Left renal cortex interstitium (tissue), 4 donors: ENCODE results near the gene HSD17B11. TPM values are rescaled to one million over a fixed set of nuclear protein-coding genes. Genes with fewer than 3 reads are reported as not detected.
"Not testable (repeated sequence)": the region's sequence is repeated elsewhere in the genome, so short reads cannot be mapped to it uniquely, and the experiment has no call there.

Source experiments
- DNase-seq, 4 donors: peaks; one replicate each; pipeline ENCODE4 v3.0.0-alpha.2; 2013; ENCODE audit warnings: low read depth in 4 of 4, low spot score in 2 of 4, missing footprints in 1 of 4
- polyA plus RNA-seq, 4 donors: library from polyadenylated mRNA; unstranded; fragments of 120-200 nt; gene quantifications; one replicate each; pipeline ENCODE4 v1.2.1, GENCODE V29; 2013; ENCODE audit not compliant: insufficient read length in 4 of 4

The HSD17B11 gene
- polyA plus RNA-seq, 4 donors = 55.9 to 67.6 (median 56.7) TPM

DNA sequence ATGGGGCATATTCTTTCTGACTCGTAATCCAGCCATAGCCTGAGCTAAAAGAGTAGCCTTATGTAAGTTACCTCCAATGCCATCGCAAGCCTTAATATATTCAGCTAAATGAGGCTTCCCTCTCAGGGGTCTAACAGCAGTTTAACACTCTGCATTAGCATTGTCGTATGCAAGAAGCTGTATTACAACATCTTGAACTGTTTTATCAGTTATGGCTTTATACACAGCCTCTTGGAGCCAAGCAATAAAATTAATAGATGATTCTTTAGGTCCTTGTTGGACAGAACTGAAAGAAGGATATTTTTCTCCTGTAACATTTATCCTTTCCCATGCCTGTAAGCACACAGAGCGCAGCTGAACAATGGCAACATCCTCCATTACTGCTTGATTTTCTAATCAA lies 15.9 kb upstream of the HSD17B11 start:
- DNase-seq = not testable (repeated sequence)

DNA sequence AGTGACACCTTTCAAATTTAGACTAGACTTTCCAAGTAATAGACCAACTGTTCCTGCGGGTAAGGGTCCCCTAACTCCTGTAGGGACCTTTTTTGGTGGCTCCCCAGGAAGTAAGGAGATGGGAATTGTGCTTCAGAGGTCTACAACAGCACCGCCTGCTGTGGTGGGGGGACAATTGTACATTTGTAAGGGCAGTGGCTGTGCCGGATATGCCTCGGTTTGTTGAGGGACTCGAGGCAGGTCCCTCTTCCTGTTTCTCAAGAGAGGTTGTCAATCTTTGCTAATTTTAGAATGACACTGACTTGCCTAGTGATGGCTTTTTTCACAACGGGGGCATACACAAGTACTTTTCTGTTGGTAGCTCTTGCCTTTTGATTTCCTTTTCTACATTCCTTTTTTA lies 15.5 kb upstream of the HSD17B11 start:
- DNase-seq = no peak

DNA sequence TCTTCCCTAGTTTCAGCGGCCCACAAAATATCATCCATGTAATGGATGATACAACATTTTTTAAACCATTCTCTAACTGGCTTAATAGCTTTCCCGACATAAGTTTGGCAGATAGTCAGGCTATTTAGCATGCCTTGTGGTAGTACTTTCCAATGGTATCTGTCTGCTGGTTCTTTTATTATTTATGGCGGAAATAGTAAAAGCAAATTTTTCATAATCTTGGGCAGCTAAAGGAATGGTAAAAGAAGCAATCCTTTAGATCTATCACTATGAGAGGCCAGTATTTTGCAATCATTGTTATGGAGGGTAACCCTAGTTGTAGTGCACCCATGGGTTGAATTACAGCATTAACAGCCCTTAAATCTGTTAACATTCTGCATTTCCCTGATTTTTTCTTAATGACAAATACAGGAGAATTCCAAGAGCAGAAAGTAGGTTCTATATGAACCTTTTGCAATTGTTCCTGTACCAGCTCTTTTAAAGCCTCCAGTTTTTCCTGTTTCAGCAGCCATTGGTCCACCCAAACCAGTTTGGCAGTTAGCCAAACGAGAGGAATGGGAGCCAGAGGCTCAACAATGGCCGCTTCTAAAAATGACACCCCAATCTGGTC lies 14.3 kb upstream of the HSD17B11 start:
- no peak for DNase-seq

DNA sequence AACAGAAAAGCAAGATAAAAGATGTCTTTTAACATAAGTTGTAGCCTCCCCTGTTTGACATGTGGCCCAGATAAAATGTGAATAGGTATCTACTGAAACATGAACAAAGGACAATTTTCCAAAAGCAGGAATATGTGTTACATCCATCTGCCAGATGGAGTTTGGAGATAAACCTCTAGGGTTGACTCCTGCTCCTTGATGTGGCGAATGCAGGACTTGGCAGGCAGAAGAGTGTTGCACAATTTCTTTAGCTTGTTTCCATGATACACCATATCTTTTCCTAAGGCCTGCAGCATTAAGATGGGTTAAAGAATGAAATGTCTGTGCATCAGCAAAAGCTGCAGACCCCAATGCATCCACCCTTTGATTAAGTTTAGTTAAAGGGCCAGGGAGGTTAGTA lies 12.7 kb upstream of the HSD17B11 start:
- not testable (repeated sequence) for DNase-seq

DNA sequence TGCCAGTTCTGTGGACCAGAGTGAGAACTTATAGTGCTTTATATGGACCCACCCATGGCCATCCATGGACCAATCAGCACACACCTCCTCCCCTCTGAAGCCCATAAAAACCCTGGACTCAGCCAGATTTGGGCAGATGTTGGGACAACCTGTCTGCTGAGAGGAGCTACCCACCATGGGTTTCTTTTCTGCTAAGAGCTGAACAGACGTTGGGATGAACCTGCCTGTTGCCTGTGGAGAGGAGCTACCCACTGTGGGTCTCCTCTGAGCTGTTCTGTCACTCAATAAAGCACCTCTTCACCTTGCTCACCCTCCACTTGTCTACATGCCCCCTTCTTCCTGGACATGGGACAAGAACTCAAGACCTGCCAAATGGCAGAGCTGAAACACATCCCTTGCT lies 9.0 kb upstream of the HSD17B11 start:
- no peak for DNase-seq

DNA sequence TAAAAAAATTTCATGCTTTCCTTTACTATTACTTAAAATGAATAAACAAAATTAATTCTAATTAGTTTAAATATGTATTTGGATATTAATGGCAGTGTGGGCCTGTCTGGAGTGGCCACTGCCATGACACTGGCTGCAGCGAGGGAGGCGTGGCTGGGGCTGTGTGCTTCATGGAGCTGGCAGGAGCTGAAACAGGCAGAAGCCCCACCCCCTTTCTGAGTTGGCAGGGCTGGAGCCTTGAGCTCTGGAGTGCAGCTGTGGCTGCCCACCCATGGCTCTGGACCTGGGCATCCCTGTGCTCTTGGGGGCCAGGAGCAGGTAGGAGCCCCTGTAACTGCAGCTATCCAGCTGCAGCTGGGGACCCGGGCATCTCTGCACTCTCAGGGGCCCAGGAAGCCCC lies 8.2 kb upstream of the HSD17B11 start:
- no peak for DNase-seq

DNA sequence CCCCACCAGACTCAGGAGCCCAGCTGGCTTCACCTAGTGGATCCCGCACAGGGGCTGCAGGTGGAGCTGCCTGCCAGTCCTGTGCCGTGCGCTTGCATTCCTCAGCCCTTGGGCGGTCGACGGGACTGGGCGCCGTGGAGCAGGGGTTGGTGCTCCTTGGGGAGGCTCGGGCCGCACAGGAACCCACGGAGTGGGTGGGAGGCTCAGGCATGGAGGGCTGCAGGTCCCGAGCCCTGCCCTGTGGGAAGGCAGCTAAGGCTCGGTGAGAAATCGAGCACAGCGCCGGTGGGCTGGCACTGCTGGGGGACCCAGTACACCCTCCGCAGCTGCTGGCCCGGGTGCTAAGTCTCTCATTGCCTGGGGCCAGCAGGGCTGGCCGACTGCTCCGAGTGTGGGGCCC lies 4.9 kb upstream of the HSD17B11 start:
- not testable (repeated sequence) for DNase-seq

DNA sequence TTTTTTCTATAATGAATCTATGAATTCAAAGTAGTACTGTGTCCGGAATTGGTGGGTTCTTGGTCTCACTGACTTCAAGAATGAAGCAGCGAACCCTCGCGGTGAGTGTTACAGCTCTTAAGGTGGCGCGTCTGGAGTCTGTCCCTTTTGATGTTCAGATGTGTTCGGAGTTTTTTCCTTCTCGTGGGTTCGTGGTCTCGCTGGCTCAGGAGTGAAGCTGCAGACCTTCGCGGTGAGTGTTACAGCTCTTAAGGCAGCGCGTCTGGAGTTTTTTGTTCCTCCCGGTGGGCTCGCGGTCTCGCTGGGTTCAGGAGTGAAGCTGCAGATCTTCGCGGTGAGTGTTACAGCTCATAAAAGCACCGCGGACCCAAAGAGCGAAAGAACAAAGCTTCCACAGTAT lies 4.1 kb upstream of the HSD17B11 start:
- not testable (repeated sequence) for DNase-seq

DNA sequence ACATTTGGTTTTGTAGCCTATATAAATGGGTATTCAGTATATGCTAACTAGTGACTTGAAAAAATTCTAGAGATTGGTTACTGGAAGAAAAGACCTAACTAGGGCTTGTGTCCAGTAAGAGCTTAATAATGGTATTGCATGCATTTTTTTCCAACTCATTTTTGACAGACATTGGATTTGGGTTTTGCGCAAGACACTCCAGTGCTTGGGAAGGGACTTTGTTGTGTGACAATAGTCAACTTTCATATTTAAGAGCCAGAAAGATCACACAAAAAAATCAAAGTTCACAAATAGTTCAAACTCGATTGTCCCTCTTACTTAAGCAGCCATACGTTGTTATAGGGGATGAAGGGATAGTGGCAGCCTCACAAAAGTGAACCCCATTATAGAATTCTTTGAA lies 1.2 kb upstream of the HSD17B11 start:
- no peak for DNase-seq

DNA sequence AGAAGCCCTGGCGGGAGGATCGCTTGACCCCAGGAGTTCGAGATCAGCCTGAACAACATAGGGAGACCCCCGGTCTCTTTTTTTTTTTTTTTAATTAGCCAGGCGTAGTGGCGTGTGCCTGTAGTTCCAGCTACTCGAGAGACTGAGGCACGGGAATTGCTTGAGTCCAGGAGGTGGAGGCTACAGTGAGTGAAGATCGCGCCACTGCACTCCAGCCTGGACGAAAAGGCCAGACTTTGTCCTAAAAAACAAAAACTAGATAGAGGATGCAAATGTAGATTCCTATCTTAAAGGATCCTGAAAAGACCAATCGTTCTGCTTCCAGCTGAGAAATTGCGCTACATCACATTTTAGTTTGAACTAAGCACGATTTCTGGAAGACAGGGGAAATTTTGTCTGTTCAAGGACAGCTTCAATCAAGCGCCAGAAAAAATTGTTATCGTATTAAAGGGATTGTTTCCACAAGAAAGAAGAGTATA lies 627 bp upstream of the HSD17B11 start:
- peak in 1 of 4 donors; percentile 11 for DNase-seq

DNA sequence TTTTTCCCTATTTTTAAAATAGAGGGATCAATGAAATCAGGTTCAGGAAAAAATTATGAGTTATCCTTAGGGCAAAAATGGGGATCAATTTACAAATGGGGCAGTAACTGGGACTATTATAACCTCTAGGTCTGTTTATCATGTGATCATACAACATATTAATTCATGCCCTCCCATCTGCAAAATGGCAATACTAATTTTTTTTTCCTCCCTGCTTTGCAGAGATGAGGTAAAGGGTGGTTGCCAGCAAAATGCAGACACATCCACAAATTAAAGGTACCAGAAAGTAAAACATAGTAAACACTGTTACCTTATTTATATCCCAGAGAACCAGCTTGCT lies 467 bp downstream of the HSD17B11 start:
- DNase-seq = no peak

DNA sequence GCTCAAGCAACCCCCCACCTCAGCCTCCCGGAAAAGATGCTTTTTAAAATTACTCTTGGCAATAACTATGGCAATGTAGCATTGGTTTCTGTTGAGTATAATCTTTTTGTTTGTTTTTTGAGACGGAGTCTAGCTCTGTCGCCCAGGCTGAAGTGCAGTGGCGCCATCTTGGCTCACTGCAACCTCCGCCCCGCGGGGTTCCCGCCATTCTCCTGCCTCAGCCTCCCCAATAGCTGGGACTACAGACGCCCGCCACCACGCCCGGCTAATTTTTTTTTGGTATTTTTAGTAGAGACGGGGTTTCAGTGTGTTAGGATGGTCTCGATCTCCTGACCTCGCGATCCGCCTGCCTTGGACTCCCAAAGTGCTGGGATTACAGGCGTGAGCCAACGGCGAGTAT lies 933 bp downstream of the HSD17B11 start:
- DNase-seq = not testable (repeated sequence)

DNA sequence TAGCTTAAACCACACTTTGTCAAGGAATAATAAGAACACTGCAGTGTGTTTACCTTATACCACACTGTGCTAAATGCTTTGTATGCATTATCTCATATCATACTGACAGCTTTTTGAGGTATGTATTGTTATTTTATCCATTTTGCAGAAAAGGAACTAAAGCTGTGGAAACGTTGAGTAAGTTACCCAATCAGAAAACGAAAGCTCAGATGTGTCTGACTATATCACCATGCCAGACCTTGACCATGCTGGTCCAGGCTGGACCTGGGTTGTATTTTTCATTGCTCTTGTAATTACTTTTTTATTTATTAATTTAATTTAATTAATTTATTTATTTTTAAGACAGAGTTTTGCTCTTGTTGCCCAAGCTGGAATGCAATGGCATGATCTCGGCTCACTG lies 2.1 kb downstream of the HSD17B11 start:
- DNase-seq = no peak

DNA sequence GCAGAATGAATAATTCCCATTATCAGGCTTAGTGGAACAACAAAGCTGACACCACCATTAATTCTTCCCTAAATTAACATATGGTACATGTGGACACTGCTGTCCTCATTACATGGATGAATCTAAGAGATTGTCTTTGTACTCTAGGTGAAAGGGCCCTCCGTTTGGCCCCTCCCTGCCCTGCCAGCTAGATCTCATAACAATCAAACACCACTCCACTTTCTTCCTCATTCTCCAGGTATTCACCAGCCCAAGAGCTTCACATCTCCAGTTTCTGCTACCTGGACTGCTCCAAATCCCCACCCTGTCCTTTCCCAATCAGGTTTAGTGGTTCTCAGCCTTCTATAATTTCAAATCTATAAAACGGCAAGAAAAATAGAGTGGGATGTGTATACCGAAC lies 3.8 kb downstream of the HSD17B11 start:
- DNase-seq = no peak

DNA sequence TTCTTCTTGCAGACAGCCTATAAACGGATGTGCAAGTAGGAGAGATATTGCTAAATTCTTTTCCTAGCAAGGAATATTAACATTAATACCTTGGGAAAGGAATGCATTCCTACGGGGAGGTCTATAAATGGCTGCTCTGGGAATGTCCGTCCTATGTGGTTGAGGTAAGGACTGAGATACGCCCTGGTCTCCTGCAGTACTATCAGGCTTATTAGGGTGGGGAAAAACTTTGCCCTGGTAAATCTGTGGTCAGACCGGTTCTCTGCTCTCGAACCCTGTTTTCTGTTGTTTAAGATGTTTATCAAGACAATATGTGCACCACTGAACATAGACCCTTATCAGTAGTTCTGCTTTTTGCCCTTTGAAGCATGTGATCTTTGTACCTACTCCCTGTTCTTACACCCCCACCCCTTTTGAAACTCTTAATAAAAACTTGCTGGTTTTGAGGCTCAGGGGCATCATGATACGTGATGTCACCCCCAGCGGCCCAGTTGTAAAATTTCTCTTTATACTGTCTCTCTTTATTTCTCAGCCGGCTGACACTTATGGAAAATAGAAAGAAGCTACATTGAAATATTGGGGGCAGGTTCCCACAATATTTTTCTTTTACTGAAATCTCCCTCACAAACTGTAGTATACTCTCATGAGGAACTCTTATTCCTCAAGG lies 6.4 kb downstream of the HSD17B11 start:
- not testable (repeated sequence) for DNase-seq

DNA sequence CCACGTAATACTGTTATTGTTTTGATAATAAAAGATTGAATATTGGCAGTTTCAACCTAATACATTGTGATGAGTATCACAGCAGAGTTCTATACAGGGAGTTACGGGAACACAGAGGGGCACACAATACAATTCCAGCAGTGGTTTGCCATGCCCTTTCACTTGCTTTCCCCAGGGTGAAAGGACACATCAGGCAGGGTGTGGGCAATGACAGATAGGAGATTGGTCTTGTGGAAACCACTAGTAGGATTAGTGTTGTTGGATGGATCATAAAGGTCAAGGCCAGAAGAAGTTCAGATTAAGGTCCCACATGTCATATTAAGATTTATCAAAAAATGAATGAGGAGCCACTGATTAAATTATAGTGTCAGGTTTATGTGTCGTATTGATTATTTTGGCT lies 8.1 kb downstream of the HSD17B11 start:
- DNase-seq = no peak

DNA sequence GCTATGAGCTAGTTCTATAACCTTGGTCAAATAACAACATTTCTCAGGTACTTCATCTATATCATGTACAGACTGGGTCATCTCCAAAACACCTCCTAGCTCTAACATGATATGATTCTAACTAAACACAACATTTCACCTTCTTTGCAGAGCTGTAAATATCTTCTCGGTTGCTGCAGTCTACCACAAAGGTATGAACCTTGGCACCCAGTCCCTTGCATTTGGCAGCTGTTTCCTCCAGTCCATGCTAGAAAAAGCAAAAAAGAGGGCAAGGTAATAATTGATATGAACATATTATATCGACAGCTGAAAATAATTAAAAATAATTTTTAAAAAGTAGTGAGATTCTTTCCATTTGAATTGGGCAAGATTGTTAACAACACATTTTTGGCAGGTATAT lies 8.9 kb downstream of the HSD17B11 start:
- no peak for DNase-seq

DNA sequence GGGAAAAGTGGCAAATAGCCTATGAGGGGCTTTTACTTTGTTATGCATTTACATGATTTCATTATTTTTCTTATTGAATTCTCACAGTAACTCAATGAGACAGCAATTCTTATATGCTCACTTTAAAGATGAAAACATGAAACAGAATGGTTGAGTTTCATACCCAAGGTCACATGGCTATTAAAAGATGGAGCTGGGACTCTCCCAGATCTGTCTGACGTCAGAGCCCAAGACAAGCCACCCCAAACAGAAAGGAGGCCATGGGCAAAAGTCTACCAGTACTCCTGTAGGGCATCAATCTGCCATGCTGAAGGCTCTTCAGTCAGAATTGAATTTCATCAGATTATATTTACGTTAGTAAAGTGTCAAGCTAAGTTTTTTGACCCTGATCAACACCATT lies 13.2 kb downstream of the HSD17B11 start:
- DNase-seq = no peak

DNA sequence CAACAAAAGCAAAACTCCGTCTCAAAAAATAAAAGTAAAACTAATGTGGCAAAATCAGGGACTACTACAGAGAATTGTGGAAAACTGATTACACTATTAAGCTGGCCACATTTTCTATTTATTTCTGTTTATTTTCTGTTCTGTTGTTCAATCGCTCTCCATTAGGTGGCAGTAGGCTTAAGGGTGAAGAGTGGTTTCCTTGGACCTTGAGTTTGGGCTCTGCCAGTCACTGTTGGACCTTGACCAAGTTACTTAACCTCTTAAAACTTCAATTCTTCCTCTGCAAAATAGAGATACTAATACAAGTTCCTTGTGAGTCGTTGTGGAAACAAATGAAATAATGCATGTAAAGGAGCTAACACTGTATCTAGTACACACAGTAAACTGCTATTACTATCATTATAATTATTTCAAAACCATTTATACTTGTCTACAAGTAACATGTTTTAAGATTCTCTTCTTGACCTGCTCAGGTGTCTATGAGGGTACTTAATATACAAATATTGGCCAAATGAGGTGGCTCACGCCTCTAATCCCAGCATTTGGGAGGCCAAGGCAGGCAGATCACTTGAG lies 15.2 kb downstream of the HSD17B11 start:
- peak in 2 of 4 donors; percentile 14 to 29 for DNase-seq

DNA sequence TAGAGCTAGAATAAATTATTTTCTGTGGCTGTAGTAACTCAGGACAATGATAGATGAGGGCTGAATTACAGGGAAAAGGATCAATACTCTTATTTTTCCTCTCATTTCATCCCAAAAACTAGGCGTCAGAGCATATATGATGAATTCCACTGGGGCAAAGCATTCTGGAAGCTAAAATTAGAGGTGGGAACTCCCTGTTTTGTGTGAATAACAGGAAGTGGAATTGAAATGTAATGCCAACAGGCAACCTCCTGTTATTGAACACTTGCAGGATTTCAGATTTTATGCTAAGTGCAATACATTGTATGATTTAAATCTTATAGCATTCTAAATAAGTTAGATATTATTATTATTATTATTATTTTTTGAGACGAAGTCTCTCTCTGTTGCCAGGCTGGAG lies 20.9 kb downstream of the HSD17B11 start:
- DNase-seq = no peak

DNA sequence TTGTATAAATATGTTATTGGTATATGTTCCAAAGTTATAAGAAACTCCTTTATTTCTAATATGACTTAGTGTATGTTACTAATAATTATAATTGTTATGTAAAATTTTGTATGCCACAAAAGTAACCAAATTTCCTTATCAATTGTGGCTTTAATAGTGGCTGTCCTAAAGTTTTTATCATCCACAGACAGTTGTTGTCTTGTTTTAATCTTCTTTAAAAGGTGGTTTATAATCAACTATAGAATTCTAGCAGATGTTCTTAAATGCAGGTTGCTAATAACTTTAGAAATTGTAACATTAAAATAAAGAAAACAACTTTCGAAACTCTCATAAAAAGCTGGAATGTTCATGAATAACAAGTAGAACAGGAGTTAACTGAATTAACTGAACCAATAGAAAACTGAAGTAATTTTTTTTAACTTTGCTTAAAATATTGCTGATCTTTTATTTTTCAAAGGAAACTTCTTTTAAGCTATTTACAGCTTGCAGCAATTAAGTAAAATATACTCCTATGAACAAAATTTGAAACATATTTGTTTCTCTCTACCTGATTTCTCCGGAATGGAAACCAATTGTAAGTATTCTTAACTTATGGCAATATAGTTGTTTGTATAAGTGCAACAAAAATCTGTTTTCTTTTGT lies 24.3 kb downstream of the HSD17B11 start:
- no peak for DNase-seq

DNA sequence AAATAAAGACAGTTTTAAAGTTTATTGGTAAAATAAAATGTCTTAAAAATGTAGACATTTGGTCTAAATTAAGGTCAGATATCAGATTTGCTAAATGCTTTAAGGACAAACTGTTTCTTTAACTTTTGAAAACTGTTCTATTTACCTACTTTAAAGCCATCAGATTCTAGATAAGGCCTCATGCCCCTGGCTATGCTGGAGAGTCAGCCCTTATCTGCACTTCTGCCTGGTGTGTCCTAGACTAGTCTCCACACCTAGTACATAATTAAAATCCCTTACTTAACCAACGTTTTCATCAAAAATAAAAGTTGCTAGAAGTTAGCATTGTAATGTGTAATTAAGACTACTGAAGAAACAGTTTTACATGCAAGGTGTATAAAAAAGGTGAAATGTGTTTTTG lies 25.6 kb downstream of the HSD17B11 start:
- no peak for DNase-seq
